PC-9 (cell line): ENCODE results near the gene ERGIC2.

Experiments used
- EZH2 ChIP-seq: fragments of 200-600 bp; sonication (generic); IDR thresholded peaks from 2 replicates; pipeline ENCODE4 v1.8.0; 2017; ENCODE audit warnings: antibody characterized with exemption, low read depth
- TF ChIP-seq, protein P1 (sequence below): fragments of 200-600 bp; sonication (generic); conservative IDR thresholded peaks from 2 replicates; pipeline ENCODE4 v1.6.1; 2017; ENCODE audit warnings: mixed run types, antibody characterized with exemption, mild to moderate bottlenecking, moderate library complexity

DNA sequence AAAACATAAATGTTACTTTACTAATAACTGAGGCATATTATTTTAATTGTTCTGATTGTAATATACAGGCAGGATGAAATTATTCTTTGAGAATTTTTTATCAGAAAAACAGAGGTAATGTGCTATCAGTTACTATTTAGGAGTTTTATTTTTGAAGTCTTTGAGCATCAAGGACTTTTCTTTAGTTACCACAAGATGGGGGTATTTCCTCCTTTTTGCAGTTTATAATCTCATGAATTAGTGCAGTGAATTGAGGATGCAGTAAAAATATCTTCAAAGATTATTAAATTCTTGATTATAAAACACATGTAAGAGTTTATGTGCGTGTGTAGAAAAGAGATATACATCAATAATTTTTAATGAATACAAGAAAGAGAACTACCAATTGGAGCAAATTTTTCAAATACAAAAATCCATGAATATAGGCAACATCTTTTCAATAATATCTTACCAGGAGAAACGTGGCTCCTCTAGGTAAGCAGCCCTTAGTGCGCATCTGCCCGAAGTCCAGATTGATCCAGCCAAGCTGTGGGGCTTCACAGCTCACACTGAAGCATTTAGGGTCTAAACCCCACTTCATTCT is 71.6 kb downstream of the ERGIC2 start:
- TF ChIP-seq, protein P1, sequence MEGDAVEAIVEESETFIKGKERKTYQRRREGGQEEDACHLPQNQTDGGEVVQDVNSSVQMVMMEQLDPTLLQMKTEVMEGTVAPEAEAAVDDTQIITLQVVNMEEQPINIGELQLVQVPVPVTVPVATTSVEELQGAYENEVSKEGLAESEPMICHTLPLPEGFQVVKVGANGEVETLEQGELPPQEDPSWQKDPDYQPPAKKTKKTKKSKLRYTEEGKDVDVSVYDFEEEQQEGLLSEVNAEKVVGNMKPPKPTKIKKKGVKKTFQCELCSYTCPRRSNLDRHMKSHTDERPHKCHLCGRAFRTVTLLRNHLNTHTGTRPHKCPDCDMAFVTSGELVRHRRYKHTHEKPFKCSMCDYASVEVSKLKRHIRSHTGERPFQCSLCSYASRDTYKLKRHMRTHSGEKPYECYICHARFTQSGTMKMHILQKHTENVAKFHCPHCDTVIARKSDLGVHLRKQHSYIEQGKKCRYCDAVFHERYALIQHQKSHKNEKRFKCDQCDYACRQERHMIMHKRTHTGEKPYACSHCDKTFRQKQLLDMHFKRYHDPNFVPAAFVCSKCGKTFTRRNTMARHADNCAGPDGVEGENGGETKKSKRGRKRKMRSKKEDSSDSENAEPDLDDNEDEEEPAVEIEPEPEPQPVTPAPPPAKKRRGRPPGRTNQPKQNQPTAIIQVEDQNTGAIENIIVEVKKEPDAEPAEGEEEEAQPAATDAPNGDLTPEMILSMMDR, result peak; percentile 67
- no peak for TF ChIP-seq EZH2
